HG03571 (cell line): ENCODE measurements around the gene SMC3.
A peak's percentile ranks its signal among the peaks of the same experiment; 100 is the strongest.

Experiments used
- ATAC-seq: cut with Tn5 transposase; IDR thresholded peaks from one replicate; pipeline ENCODE4 v1.9.1; 2021; ENCODE audit not compliant: unreplicated experiment

SMC3 gene

GRCh38 chr10:110544958-110545537 lies 22.4 kb upstream of the SMC3 start:
- no peak for ATAC-seq

GRCh38 chr10:110546077-110546476 lies 21.4 kb upstream of the SMC3 start:
- ATAC-seq, result no peak

DNA sequence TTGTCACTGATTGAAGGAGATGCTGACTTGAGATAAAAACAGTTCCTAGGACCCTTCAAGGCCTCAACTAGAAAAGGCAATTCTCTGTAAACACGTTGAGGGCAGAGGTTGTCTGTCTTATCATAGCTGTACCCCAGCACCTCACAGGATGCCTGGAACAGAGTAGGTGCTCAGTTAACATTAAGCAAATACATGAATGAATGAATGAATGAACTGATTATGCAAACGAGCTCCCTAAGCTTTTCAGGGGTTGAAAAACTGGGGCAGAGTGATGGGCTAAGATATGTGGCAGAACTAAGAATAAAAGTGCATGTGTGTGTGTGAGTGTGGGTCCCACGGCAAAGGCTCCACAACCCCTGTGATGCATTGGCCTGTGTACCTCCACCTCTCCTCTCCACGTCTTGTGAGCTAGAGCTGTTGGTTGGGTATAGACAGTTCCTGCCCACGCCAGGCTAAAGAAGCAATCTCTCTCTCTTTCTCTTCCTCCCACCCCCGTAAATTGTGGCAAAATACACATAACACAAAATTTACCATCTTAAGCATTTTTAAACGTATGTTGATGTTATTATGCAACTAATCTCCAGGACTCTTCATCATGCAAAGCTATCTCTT lies 20.9 kb upstream of the SMC3 start:
- ATAC-seq, result no peak

GRCh38 chr10:110547139-110547761 lies 20.2 kb upstream of the SMC3 start:
- ATAC-seq, result peak; percentile 61

GRCh38 chr10:110548002-110548401 lies 19.5 kb upstream of the SMC3 start:
- ATAC-seq, result no peak

DNA sequence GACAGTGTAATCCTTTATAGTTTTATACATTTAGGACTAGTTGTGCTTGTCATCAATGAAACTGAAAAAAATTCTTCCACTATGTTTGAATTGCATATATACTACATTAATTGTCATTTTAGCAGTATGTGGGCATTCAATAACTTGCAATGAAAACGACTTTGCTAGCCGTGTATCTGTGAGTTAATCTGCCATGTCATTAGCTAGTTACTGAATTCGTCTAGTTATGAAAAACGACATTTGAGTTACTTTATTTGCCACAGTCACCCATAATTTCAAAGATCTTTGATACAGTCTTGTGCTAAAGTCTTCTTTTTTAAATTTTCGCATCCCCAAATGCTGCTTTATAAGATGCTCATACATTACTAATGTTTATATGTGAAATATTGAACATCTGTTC lies 18.3 kb upstream of the SMC3 start:
- ATAC-seq, result no peak

DNA sequence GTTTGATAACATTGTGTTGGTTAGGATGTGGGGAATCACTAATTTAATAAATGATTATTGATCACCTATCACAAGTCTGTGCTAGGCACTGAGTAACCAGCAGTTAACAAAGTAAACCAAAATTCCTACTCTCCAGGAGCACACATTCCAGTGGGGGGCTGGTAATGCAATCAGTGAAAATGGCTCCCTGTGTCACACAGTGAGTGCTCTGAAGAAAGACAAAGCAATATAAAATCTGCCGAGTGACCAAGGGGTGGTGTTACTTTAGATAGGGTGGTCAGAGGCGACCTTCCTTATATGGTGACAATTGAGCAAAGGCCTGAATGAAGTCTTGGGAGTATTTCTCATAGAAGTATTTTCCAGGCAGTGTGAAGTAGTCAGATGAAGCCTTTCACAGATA lies 13.6 kb upstream of the SMC3 start:
- ATAC-seq, result no peak

GRCh38 chr10:110556296-110556695 lies 11.2 kb upstream of the SMC3 start:
- ATAC-seq, result no peak

GRCh38 chr10:110556969-110557601 lies 10.4 kb upstream of the SMC3 start:
- peak; percentile 81 for ATAC-seq

- no peak for ATAC-seq
Measured at GRCh38 chr10:110558041-110558440, 9.5 kb upstream of the SMC3 start.

GRCh38 chr10:110560012-110560411 lies 7.5 kb upstream of the SMC3 start:
- no peak for ATAC-seq

DNA sequence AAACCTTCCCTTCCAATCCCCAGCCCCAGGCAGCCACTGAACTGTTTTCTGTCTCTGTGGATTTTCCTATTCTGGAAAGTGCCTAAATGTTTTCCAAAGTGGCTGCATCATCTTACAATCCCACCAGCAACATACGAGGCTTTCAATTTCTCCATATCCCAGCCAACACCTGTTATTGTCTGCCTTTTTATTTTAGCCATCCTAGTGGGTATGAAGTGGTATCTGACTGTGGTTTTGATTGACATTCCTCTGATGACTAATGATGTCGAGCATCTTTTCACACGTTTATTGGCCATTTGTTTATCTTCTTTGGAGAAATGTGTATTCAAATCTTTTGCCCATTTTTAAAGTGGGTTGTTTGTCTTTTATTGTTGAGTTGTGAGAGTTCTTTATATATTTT lies 6.2 kb upstream of the SMC3 start:
- ATAC-seq, result no peak

DNA sequence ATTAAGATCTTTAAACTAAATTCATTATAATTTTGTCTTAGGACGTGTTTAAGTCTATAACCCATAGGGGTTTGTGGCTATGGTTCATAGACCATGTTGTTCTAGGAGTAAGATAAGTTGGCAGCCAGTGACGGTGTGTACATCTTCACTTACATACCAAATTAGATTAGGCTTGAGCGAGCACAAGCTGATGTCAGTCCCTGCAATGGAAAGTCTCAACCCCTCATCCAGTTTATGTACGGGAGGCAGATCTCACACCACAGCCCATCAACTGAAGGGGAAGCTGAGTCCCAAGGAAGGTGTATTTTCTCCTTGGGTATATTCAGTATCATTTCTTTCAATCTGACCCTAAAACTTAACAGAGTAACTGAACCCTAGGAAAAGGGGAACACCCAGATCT lies 5.1 kb upstream of the SMC3 start:
- no peak for ATAC-seq

DNA sequence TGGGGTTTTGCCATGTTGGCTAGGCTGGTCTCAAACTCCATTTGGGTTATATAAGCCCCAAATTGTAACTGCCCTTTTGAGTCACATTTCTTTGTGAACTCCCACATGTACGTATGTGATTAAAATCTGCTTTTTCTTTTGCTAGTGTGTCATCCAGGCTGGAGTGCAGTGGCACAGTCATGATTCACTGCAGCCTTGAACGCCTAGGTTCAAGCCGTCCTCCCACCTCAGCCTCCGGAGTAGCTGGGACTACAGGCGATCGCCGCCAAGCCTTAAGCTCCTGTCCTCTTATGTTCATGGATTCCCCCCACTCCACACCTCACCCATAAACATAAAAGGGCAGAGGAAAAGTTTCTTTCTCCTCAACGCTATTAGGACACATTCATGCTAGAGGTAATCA lies 4.4 kb upstream of the SMC3 start:
- ATAC-seq, result no peak

DNA sequence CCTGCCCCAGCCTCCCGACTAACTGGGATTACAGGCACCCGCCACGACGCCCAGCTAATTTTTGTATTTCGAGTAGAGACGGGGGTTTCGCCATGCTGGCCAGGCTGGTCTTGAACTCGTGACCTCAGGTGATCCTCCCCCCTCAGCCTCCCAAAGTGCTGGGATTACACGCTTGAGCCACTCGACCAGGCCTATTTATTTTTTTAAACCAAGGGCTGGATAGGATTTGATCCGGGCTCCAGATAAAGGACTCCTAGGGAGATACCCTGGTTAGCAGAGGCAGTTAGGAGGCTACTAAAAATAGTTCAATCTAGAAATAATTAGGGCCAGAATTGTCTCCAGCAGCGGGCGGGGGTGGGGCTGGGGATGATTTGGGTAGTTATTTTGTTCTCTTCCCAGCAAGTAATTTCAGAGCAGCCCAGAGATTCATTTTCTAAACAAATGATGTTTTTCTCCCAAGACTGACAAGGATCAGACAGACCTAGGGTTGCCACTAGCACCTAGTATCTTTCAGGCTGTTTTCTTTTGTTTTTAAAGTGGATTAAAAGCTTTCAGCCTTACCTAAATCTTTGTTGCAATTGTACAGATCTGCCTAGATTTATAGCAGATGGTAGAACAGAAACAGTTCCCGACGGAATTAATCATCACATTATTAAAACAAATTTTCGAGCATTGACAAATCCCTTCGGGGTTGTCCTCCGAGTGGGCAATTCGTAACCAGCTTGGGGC lies 859 bp upstream of the SMC3 start:
- ATAC-seq, result no peak

GRCh38 chr10:110568055-110568735 lies 700 bp downstream of the SMC3 start:
- peak; percentile 31 for ATAC-seq

GRCh38 chr10:110569122-110569521 lies 1.6 kb downstream of the SMC3 start:
- no peak for ATAC-seq

- ATAC-seq, result no peak
Measured at GRCh38 chr10:110569736-110570135, 2.2 kb downstream of the SMC3 start.

DNA sequence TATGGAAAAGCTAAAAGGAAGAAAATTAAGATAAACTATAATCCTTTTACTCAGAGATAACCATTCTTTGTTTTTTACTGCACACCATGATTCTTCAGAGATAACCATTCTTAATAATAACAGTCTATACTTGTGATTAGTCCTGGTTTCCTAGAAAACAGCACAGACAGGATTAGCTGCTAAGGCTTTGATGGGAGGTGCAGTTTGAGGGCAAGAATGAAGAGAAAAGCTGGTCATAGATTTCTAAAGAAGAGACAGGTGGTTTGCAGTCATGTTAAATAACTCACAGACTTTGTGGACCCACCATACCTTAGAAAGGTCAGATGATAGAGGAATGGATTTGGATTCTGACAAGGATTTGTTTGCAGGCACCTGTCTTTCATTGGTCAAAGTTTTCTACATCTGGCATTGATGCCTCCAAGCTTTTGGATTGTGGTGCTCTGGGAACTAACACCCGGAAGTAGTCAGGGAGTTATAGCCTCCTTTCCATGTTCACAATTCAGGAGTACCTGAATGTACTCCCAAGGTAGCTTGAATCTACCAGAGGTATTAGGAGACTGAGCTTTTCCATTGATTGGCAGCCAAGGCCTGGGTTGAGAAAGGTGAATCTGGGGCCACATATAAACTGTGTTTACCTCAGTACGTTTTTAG lies 3.7 kb downstream of the SMC3 start:
- no peak for ATAC-seq

DNA sequence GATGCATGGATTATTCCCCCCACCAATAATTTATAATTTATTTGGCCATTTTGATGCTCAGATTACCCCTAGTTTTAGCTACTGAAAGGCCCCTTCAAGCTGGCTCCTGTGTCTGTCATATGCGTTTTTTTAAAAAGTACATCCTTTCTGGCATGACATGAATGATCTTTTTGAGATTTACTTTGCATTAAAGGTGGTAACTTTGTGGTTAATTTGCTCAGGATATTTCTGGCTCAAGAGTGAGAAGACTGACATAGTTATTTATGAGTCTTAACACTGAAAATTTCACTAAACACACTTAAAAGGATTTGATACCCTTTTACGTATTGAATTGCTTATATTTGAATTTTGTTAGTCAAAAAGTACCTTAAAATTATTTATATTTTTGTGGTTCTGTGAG lies 5.4 kb downstream of the SMC3 start:
- no peak for ATAC-seq

GRCh38 chr10:110574420-110574819 lies 6.9 kb downstream of the SMC3 start:
- no peak for ATAC-seq
